B cell (primary cell): ENCODE measurements around the gene MAP3K14. TPM values are rescaled to one million over a fixed set of nuclear protein-coding genes. Genes with fewer than 3 reads are reported as not detected.

Source experiments
- ATAC-seq: fragments of 200-7000 bp; cut with Tn5 transposase; one replicate; pipeline ENCODE4 v1.10.0; 2021; ENCODE audit warnings: low read depth, mild to moderate bottlenecking, moderate number of reproducible peaks, moderate library complexity
- CTCF ChIA-PET: fragments of 350-600 bp; sonication (Branson Sonifier 250); formaldehyde crosslinking; loops from one replicate; lab custom pipeline; 2021; ENCODE audit warnings: antibody characterized with exemption, inconsistent platforms; lab: Charles Lee
- POLR2A ChIA-PET: fragments of 350-600 bp; sonication (Branson Sonifier 250); formaldehyde crosslinking; loops from one replicate; lab custom pipeline; 2021; ENCODE audit warnings: antibody characterized with exemption; lab: Charles Lee
- DNase-seq: peaks from one replicate; pipeline ENCODE4 v3.0.0; 2013
- H2AFZ ChIP-seq: 2 replicates; pipeline ENCODE4 v1.6.1; 2012; ENCODE audit warnings: mild to moderate bottlenecking, low read depth, low read length; ENCODE audit not compliant: insufficient read depth, poor library complexity, severe bottlenecking
- H3K27ac ChIP-seq, 2 donors: 1 replicate in 1 of 2; 2 replicates in 1 of 2; pipeline ENCODE4 v1.5.1; 2012 to 2013; ENCODE audit warnings: low read length in 2 of 2, mild to moderate bottlenecking in 2 of 2, moderate library complexity in 1 of 2
- H3K27me3 ChIP-seq, 4 experiments: fragments of 200-600 bp in 1 of 4; sonication (generic) in 1 of 4; replicated peaks in 1 of 4; 1 replicate in 2 of 4; 2 replicates in 2 of 4; pipeline versions ENCODE4 v1.6.1 to v1.7.0; 2013 to 2016; ENCODE audit warnings: low read length in 3 of 4, mild to moderate bottlenecking in 2 of 4, mixed read lengths in 1 of 4, moderate library complexity in 1 of 4; ENCODE audit not compliant: insufficient read depth in 4 of 4, control insufficient read depth in 3 of 4; ENCODE audit errors: control extremely low read depth in 1 of 4
- H3K36me3 ChIP-seq, 2 experiments: replicated peaks in 1 of 2; 1 replicate in 1 of 2; 2 replicates in 1 of 2; pipeline versions ENCODE4 v1.6.1 to v1.7.1; 2013; ENCODE audit warnings: low read length in 1 of 2; ENCODE audit not compliant: insufficient read depth in 2 of 2, control insufficient read depth in 1 of 2; ENCODE audit errors: control extremely low read depth in 1 of 2, extremely low read depth in 1 of 2
- H3K4me1 ChIP-seq, 2 donors: fragments of 200-600 bp in 1 of 2; sonication (generic) in 1 of 2; 1 replicate in 1 of 2; 2 replicates in 1 of 2; pipeline versions ENCODE4 v1.5.1 to v1.6.1; 2013 to 2017; ENCODE audit warnings: low read length in 2 of 2; ENCODE audit not compliant: control insufficient read depth in 2 of 2, insufficient read depth in 2 of 2
- H3K4me2 ChIP-seq: replicated peaks from 2 replicates; pipeline ENCODE3; 2012; ENCODE audit warnings: mild to moderate bottlenecking, low read depth, low read length; ENCODE audit not compliant: poor library complexity, severe bottlenecking
- H3K4me3 ChIP-seq, 5 experiments: fragments of 200-600 bp in 1 of 5; sonication (generic) in 1 of 5; 1 replicate in 3 of 5; 2 replicates in 2 of 5; pipeline versions ENCODE4 v1.5.1 to v1.7.0; 2011 to 2016; ENCODE audit warnings: low read length in 4 of 5, mild to moderate bottlenecking in 4 of 5, low read depth in 2 of 5, control low read depth in 1 of 5, moderate library complexity in 1 of 5; ENCODE audit not compliant: insufficient read depth in 1 of 5; ENCODE audit errors: control extremely low read depth in 1 of 5, extremely low read depth in 1 of 5
- H3K79me2 ChIP-seq: fragments of 200-600 bp; sonication (generic); one replicate; pipeline ENCODE4 v1.6.0; 2016; ENCODE audit warnings: low read length; ENCODE audit not compliant: control insufficient read depth, insufficient read depth
- H3K9ac ChIP-seq: fragments of 200-600 bp; sonication (generic); 2 replicates; pipeline ENCODE4 v1.6.1; 2017; ENCODE audit warnings: mild to moderate bottlenecking, low read length, moderate library complexity
- H3K9me3 ChIP-seq, 3 donors: one replicate each; pipeline versions ENCODE4 v1.6.1 to v1.7.1; 2013; ENCODE audit warnings: low read length in 2 of 3; ENCODE audit not compliant: control insufficient read depth in 2 of 3, insufficient read depth in 1 of 3; ENCODE audit errors: control extremely low read depth in 1 of 3
- H4K20me1 ChIP-seq: 2 replicates; pipeline ENCODE4 v1.6.0; 2012; ENCODE audit warnings: mild to moderate bottlenecking, low read length; ENCODE audit not compliant: insufficient read depth, control insufficient read depth, poor library complexity, severe bottlenecking
- H3K27ac Mint-ChIP-seq: one replicate; pipeline ENCODE4 v1.8.0; 2021; ENCODE audit warnings: mixed read lengths
- H3K27me3 Mint-ChIP-seq: one replicate; pipeline ENCODE4 v1.8.0; 2021; ENCODE audit warnings: mixed read lengths
- H3K4me1 Mint-ChIP-seq: one replicate; pipeline ENCODE4 v1.8.0; 2021; ENCODE audit warnings: mixed read lengths
- H3K4me3 Mint-ChIP-seq: one replicate; pipeline ENCODE4 v1.8.0; 2021; ENCODE audit warnings: mixed read lengths
- H3K9me3 Mint-ChIP-seq: one replicate; pipeline ENCODE4 v1.8.0; 2022; ENCODE audit warnings: mixed read lengths; ENCODE audit not compliant: insufficient read depth
- CTCF ChIP-seq: fragments of 200-600 bp; IDR thresholded peaks from one replicate; pipeline ENCODE4 v1.8.0; 2022; ENCODE audit warnings: antibody characterized with exemption, mild to moderate bottlenecking
- EZH2 ChIP-seq: IDR thresholded peaks from 2 replicates; pipeline ENCODE4 v1.6.1; 2012; ENCODE audit warnings: borderline replicate concordance, low read depth, mild to moderate bottlenecking, moderate library complexity, low read length; ENCODE audit not compliant: insufficient read depth, poor library complexity, severe bottlenecking
- WGBS: methylation state at CpG from one replicate; pipeline ENCODE4 v1.1.5; 2013; ENCODE audit warnings: missing lambda C conversion rate; ENCODE audit not compliant: insufficient coverage; 5-methylcytosine and 5-hydroxymethylcytosine counted together
- intact Hi-C: fragments of 100-400 bp; cut with micrococcal nuclease; formaldehyde crosslinking; loops from one replicate; pipeline ENCODE4 v1.10.0; 2022
- polyA plus RNA-seq: library from polyadenylated mRNA; depleted of rRNA; stranded (reverse); fragments of >200 nt; gene quantifications from 2 replicates; pipeline ENCODE4 v1.2.3, GENCODE V29; 2012
- total RNA-seq, 2 donors: library from RNA; stranded (reverse); fragments of 120-200 nt in 1 of 2; gene quantifications; 1 replicate in 1 of 2; 2 replicates in 1 of 2; pipeline versions ENCODE4 v1.2.3 to v1.2.4, GENCODE V29; 2013 to 2022

Gene MAP3K14
- total and polyA plus RNA-seq, 2 donors (not counting 1 experiment from before 2014, with no cell fraction given), result 66.1 to 84.1 TPM

- no peak for TF ChIP-seq EZH2
- TF ChIP-seq CTCF, result no peak
- Histone ChIP-seq H3K9me3 (no peaks in the 10 kb centered on the region), H4K20me1 (no peaks in the 10 kb centered on the region), H3K36me3 (no peaks in the 10 kb centered on the region), H3K27ac (no peak overlapping the region), H3K4me2 (no peak overlapping the region), H3K4me3 (no peak overlapping the region), H3K79me2 (peaks cover 9% of the 10 kb centered on the region), H3K4me1 (peaks cover 7 to 8% of the 10 kb centered on the region in 2 donors), H2AFZ (no peak overlapping the region), H3K27me3 (no peaks in the 10 kb centered on the region), H3K9ac (no peak overlapping the region)
- ChIA-PET POLR2A (no interaction called here), CTCF (interaction anchor here (0.6 to 1.2 kb wide), 4 partner anchors 24 to 102 kb away, joined by 3 to 6 read pairs (median 4); no protein-coding TSS in a partner anchor)
- no peaks in the 10 kb centered on the region for H3K9me3 Mint-ChIP-seq
- H3K4me3 Mint-ChIP-seq, result no peak overlapping the region
- ATAC-seq (no peak), DNase-seq (no peak)
- H3K27me3 Mint-ChIP-seq, result no peaks in the 10 kb centered on the region
- WGBS, result no CpG with 5 or more reads among the region's 1 CpG
- intact Hi-C loops, result no loop called here
- peak overlapping the region; percentile 37 for H3K27ac Mint-ChIP-seq
- peaks cover 13% of the 10 kb centered on the region for H3K4me1 Mint-ChIP-seq
These were observed 4.2 kb upstream of the MAP3K14 start for GRCh38 chr17:45320931-45321461.

- no peak overlapping the region for H3K4me3 ChIP-seq
- no peak overlapping the region for H2AFZ ChIP-seq
- H3K27me3 ChIP-seq, result no peaks in the 10 kb centered on the region
- H4K20me1 ChIP-seq, result no peaks in the 10 kb centered on the region
- no peak for TF ChIP-seq EZH2
- TF ChIP-seq CTCF, result no peak
- 93% methylated on average over 2 of the region's 5 CpGs for WGBS
- no peak overlapping the region for H3K4me3 Mint-ChIP-seq
- H3K27ac ChIP-seq, result no peak overlapping the region
- intact Hi-C loops, result no loop called here
- no peaks in the 10 kb centered on the region for H3K27me3 Mint-ChIP-seq
- no peaks in the 10 kb centered on the region for H3K36me3 ChIP-seq
- no peak overlapping the region for H3K27ac Mint-ChIP-seq
- no peak overlapping the region for H3K9ac ChIP-seq
- POLR2A ChIA-PET, result interaction anchor here (0.7 kb wide), 1 partner anchor 889 kb away, joined by 8 read pairs; no protein-coding TSS in a partner anchor
- H3K4me2 ChIP-seq, result no peak overlapping the region
- peaks cover 19% of the 10 kb centered on the region for H3K4me1 Mint-ChIP-seq
- CTCF ChIA-PET, result interaction anchor here (0.6 to 1.6 kb wide), 7 partner anchors 8 to 185 kb away, joined by 3 to 6 read pairs (median 4); partner anchors contain the start of gene ACBD4
- peaks cover 12% of the 10 kb centered on the region in 2 donors for H3K4me1 ChIP-seq
- H3K79me2 ChIP-seq, result peaks cover 15% of the 10 kb centered on the region
- ATAC-seq (no peak), DNase-seq (no peak)
- H3K9me3 ChIP-seq, result no peaks in the 10 kb centered on the region
- no peaks in the 10 kb centered on the region for H3K9me3 Mint-ChIP-seq
These were observed 3.6 kb upstream of the MAP3K14 start for GRCh38 chr17:45320349-45320930.
